Smooth muscle cell (in vitro differentiated cells): ENCODE results near the gene PIEZO2. TPM values are rescaled to one million over a fixed set of nuclear protein-coding genes. Genes with fewer than 3 reads are reported as not detected.

Experiments used
- DNase-seq: peaks from one replicate; lab custom pipeline; 2025; ENCODE audit not compliant: unreplicated experiment; lab: John Stamatoyannopoulos, UW
- H2AFZ ChIP-seq: fragments of 200-600 bp; sonication (generic); 2 replicates; pipeline ENCODE4 v1.6.0; 2016; ENCODE audit warnings: antibody characterized with exemption, low read depth, mild to moderate bottlenecking
- H3F3A ChIP-seq: fragments of 200-600 bp; sonication (generic); 2 replicates; pipeline ENCODE4 v1.6.0; 2017; ENCODE audit warnings: antibody characterized with exemption, low read depth
- H3K27ac ChIP-seq: fragments of 200-600 bp; sonication (generic); 2 replicates; pipeline ENCODE4 v1.5.1; 2016; ENCODE audit warnings: low read depth, mild to moderate bottlenecking
- H3K27me3 ChIP-seq: fragments of 200-600 bp; sonication (generic); 2 replicates; pipeline ENCODE4 v1.6.1; 2016; ENCODE audit warnings: low read depth, mild to moderate bottlenecking
- H3K36me3 ChIP-seq: fragments of 200-600 bp; sonication (generic); 2 replicates; pipeline ENCODE4 v1.5.1; 2016; ENCODE audit warnings: low read depth
- H3K4me1 ChIP-seq: fragments of 200-600 bp; sonication (generic); 2 replicates; pipeline ENCODE4 v1.5.1; 2016; ENCODE audit warnings: low read depth
- H3K4me2 ChIP-seq: fragments of 200-600 bp; sonication (generic); 2 replicates; pipeline ENCODE4 v1.6.0; 2016; ENCODE audit warnings: mild to moderate bottlenecking
- H3K4me3 ChIP-seq: fragments of 200-600 bp; sonication (generic); 2 replicates; pipeline ENCODE4 v1.5.1; 2016; ENCODE audit warnings: mild to moderate bottlenecking
- H3K79me2 ChIP-seq: fragments of 200-600 bp; sonication (generic); 2 replicates; pipeline ENCODE4 v1.6.0; 2016; ENCODE audit warnings: low read depth, mild to moderate bottlenecking
- H3K9ac ChIP-seq: fragments of 200-600 bp; sonication (generic); 2 replicates; pipeline ENCODE4 v1.6.0; 2016; ENCODE audit warnings: low read depth
- H3K9me3 ChIP-seq: fragments of 200-600 bp; sonication (generic); replicated peaks from 2 replicates; pipeline ENCODE4 v1.5.1; 2016; ENCODE audit warnings: low read depth
- H4K20me1 ChIP-seq: fragments of 200-600 bp; sonication (generic); 2 replicates; pipeline ENCODE4 v1.6.0; 2016; ENCODE audit warnings: low read depth
- CTCF ChIP-seq: fragments of 200-600 bp; sonication (generic); IDR thresholded peaks from 2 replicates; pipeline ENCODE4 v1.5.1; 2017; ENCODE audit warnings: borderline replicate concordance, mild to moderate bottlenecking, antibody characterized with exemption; ENCODE audit not compliant: insufficient read depth, poor library complexity, severe bottlenecking
- WGBS: methylation state at CpG from one replicate; pipeline ENCODE4 v1.1.7; 2016; ENCODE audit warnings: low lambda C conversion rate; 5-methylcytosine and 5-hydroxymethylcytosine counted together
- polyA plus RNA-seq: library from polyadenylated mRNA; unstranded; fragments of >200 nt; fragmentation: Nextera tagmentation; extraction: Ambion mirVana; gene quantifications from 2 replicates; pipeline ENCODE4 v1.2.1, GENCODE V29; 2016
- total RNA-seq: library from RNA; depleted of rRNA; stranded (reverse); fragments of >200 nt; gene quantifications from 2 replicates; pipeline ENCODE4 v1.2.3, GENCODE V29; 2014

Gene PIEZO2
- total and polyA plus RNA-seq, 2 experiments from 2014 or later = 1.3 to 4.7 TPM

- H3K4me1 ChIP-seq = no peaks in the 10 kb centered on the region
- H3K36me3 ChIP-seq = no peaks in the 10 kb centered on the region
- H3K4me2 ChIP-seq = no peak overlapping the region
- no peak overlapping the region for H3K4me3 ChIP-seq
- WGBS = 85% methylated on average over 10 of the region's 10 CpGs
- no peaks in the 10 kb centered on the region for H3K79me2 ChIP-seq
- DNase-seq = no peak
- no peaks in the 10 kb centered on the region for H3K27me3 ChIP-seq
- no peaks in the 10 kb centered on the region for H4K20me1 ChIP-seq
- TF ChIP-seq CTCF = no peak
- no peaks in the 10 kb centered on the region for H3F3A ChIP-seq
- H3K9me3 ChIP-seq = no peaks in the 10 kb centered on the region
- H3K27ac ChIP-seq = no peak overlapping the region
- no peak overlapping the region for H2AFZ ChIP-seq
- no peak overlapping the region for H3K9ac ChIP-seq
Measured at GRCh38 chr18:11125492-11126315, 23.7 kb downstream of the PIEZO2 start.

GRCh38 chr18:11124054-11124453 is 25.3 kb downstream of the PIEZO2 start:
- WGBS = 94% methylated on average over 1 of the region's 1 CpG

GRCh38 chr18:11121443-11121849 is 27.9 kb downstream of the PIEZO2 start:
- Histone ChIP-seq H2AFZ (no peak overlapping the region), H4K20me1 (no peaks in the 10 kb centered on the region), H3K4me2 (no peak overlapping the region), H3K4me1 (no peaks in the 10 kb centered on the region), H3K9ac (no peak overlapping the region), H3F3A (no peaks in the 10 kb centered on the region), H3K79me2 (no peaks in the 10 kb centered on the region), H3K27ac (no peak overlapping the region), H3K4me3 (no peak overlapping the region), H3K36me3 (no peaks in the 10 kb centered on the region), H3K9me3 (no peaks in the 10 kb centered on the region), H3K27me3 (no peaks in the 10 kb centered on the region)
- TF ChIP-seq CTCF = no peak
- 21% methylated on average over 2 of the region's 2 CpGs for WGBS
- no peak for DNase-seq

More at GRCh38 chr18:11124054-11124453, 25.3 kb downstream of the PIEZO2 start:
- Histone ChIP-seq H3K9ac (no peak overlapping the region), H3K27me3 (no peaks in the 10 kb centered on the region), H3K4me2 (no peak overlapping the region), H4K20me1 (no peaks in the 10 kb centered on the region), H2AFZ (no peak overlapping the region), H3F3A (no peaks in the 10 kb centered on the region), H3K79me2 (no peaks in the 10 kb centered on the region), H3K36me3 (no peaks in the 10 kb centered on the region), H3K4me3 (no peak overlapping the region), H3K9me3 (no peaks in the 10 kb centered on the region), H3K4me1 (no peaks in the 10 kb centered on the region), H3K27ac (no peak overlapping the region)
- DNase-seq = no peak
- no peak for TF ChIP-seq CTCF

- DNase-seq = no peak
- H3K27ac ChIP-seq = no peak overlapping the region
- no peak for TF ChIP-seq CTCF
Measured at GRCh38 chr18:11119959-11120587, 29.3 kb downstream of the PIEZO2 start.

More at GRCh38 chr18:11119959-11120587, 29.3 kb downstream of the PIEZO2 start:
- no peaks in the 10 kb centered on the region for H3K27me3 ChIP-seq
- 31% methylated on average over 5 of the region's 5 CpGs for WGBS
- no peaks in the 10 kb centered on the region for H3K36me3 ChIP-seq
- no peak overlapping the region for H2AFZ ChIP-seq
- no peaks in the 10 kb centered on the region for H4K20me1 ChIP-seq
- H3K4me2 ChIP-seq = peak overlapping the region; percentile 25
- H3K79me2 ChIP-seq = no peaks in the 10 kb centered on the region
- no peaks in the 10 kb centered on the region for H3F3A ChIP-seq
- H3K9me3 ChIP-seq = no peaks in the 10 kb centered on the region
- peaks cover under 1% of the 10 kb centered on the region for H3K4me1 ChIP-seq
- no peak overlapping the region for H3K9ac ChIP-seq
- no peak overlapping the region for H3K4me3 ChIP-seq
